MCF 10A (cell line): ENCODE results near the gene GHRH. TPM values are rescaled to one million over a fixed set of nuclear protein-coding genes. Genes with fewer than 3 reads are reported as not detected.

ENCODE experiments used
- BruUV-seq: library from RNA; stranded (reverse); fragments of 400-500 nt; replicated peaks from 2 replicates; lab custom pipeline; 2021; lab: Mats Ljungman, UMichigan
- CTCF ChIA-PET: fragments of 300-600 bp; sonication (Branson Sonifier 250); formaldehyde crosslinking; extraction: SDS; loops from one replicate; lab custom pipeline; 2021; ENCODE audit warnings: antibody characterized with exemption, inconsistent platforms; lab: Yijun Ruan, JAX
- POLR2A ChIA-PET: fragments of 300-600, 350-650 bp; sonication (Branson Sonifier 250); formaldehyde crosslinking; extraction: SDS; loops from one replicate; lab custom pipeline; 2020; ENCODE audit warnings: antibody characterized with exemption, inconsistent platforms; lab: Yijun Ruan, JAX
- DNase-seq: peaks from one replicate; pipeline ENCODE4 v3.0.0-alpha.2; 2018; ENCODE audit not compliant: unreplicated experiment
- H3K27ac Mint-ChIP-seq: one replicate; pipeline ENCODE4 v1.8.0; 2022; ENCODE audit warnings: mild to moderate bottlenecking, low read depth, mixed read lengths; ENCODE audit not compliant: unreplicated experiment
- H3K27me3 Mint-ChIP-seq: one replicate; pipeline ENCODE4 v1.8.0; 2022; ENCODE audit warnings: mixed read lengths; ENCODE audit not compliant: insufficient read depth, unreplicated experiment
- H3K36me3 Mint-ChIP-seq: one replicate; pipeline ENCODE4 v1.8.0; 2022; ENCODE audit warnings: mild to moderate bottlenecking, moderate library complexity, mixed read lengths; ENCODE audit not compliant: insufficient read depth, unreplicated experiment
- H3K4me1 Mint-ChIP-seq: one replicate; pipeline ENCODE4 v1.8.0; 2022; ENCODE audit warnings: mixed read lengths; ENCODE audit not compliant: insufficient read depth, unreplicated experiment
- H3K4me3 Mint-ChIP-seq: one replicate; pipeline ENCODE4 v1.8.0; 2022; ENCODE audit warnings: mild to moderate bottlenecking, moderate library complexity, mixed read lengths; ENCODE audit not compliant: unreplicated experiment
- H3K9me3 Mint-ChIP-seq: one replicate; pipeline ENCODE4 v1.8.0; 2022; ENCODE audit warnings: mixed read lengths; ENCODE audit not compliant: unreplicated experiment
- intact Hi-C: fragments of 100-400 bp; cut with micrococcal nuclease; formaldehyde crosslinking; loops from 2 replicates; pipeline ENCODE4 v1.14.1; 2022
- total RNA-seq: library from RNA; stranded (reverse); gene quantifications from 2 replicates; pipeline ENCODE4 v1.2.3, GENCODE V29; 2022
- TF ChIP-seq, protein P1 (sequence below): fragments of 200-600 bp; IDR thresholded peaks from one replicate; pipeline ENCODE4 v1.8.0; 2022; ENCODE audit warnings: antibody characterized with exemption, mild to moderate bottlenecking; ENCODE audit not compliant: unreplicated experiment

The GHRH gene
- total RNA-seq, 1 experiment from 2014 or later, result not detected

DNA sequence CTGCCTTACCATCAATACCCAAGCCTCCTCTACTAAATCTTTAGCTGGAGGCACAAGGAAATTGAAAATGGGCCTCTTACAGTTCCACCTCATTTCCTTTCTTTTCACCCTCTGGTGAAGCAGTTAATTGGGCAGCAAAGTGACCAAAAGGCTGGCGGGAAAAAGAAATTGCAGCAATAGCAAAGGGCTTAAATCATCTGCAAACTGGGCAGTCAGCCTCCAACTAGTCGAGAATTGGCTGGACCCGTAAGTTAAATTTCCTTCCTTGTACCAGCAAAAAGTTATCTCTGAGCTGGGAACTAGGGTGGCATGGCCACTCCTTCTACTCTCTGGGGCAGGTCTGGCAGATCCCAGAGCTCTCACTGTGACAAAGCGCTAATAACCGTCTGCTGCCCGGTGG lies 33.5 kb downstream of the GHRH start:
- TF ChIP-seq, protein P1, sequence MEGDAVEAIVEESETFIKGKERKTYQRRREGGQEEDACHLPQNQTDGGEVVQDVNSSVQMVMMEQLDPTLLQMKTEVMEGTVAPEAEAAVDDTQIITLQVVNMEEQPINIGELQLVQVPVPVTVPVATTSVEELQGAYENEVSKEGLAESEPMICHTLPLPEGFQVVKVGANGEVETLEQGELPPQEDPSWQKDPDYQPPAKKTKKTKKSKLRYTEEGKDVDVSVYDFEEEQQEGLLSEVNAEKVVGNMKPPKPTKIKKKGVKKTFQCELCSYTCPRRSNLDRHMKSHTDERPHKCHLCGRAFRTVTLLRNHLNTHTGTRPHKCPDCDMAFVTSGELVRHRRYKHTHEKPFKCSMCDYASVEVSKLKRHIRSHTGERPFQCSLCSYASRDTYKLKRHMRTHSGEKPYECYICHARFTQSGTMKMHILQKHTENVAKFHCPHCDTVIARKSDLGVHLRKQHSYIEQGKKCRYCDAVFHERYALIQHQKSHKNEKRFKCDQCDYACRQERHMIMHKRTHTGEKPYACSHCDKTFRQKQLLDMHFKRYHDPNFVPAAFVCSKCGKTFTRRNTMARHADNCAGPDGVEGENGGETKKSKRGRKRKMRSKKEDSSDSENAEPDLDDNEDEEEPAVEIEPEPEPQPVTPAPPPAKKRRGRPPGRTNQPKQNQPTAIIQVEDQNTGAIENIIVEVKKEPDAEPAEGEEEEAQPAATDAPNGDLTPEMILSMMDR, result no peak
- Mint-ChIP-seq H3K9me3 (no peaks in the 10 kb centered on the region), H3K4me1 (no peaks in the 10 kb centered on the region), H3K4me3 (no peak overlapping the region), H3K27ac (no peak overlapping the region), H3K27me3 (no peaks in the 10 kb centered on the region), H3K36me3 (peaks cover 84% of the 10 kb centered on the region)
- intact Hi-C loops, result no loop called here
- no TSS peak for BruUV-seq
- ChIA-PET POLR2A (no interaction called here), CTCF (interaction anchor here (1.4 to 1.5 kb wide), 2 partner anchors 36 to 307 kb away, joined by 4 read pairs; no protein-coding TSS in a partner anchor)
- DNase-seq, result no peak

DNA sequence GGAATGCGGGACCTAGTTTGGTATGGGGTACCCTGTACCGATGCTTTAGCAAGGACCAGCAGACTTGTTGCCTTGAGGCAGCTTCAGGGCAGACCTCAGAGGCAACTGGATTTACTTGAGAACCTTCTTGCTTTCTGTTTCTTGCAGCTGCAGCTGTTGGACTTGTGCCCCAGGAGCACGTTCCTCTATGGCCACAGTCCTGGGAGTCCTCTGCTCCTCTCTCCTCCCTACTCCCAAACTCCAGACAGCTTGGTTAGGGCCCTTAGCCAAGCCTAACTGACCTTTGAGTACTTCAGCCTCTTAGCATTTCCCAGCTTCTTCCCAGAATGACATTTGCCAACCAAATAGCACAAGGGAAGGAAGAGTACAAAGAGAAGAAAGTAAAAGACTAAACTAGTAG lies 34.7 kb downstream of the GHRH start:
- Mint-ChIP-seq H3K27me3 (no peaks in the 10 kb centered on the region), H3K36me3 (peaks cover 72% of the 10 kb centered on the region), H3K27ac (no peak overlapping the region), H3K4me3 (no peak overlapping the region), H3K4me1 (no peaks in the 10 kb centered on the region), H3K9me3 (no peaks in the 10 kb centered on the region)
- intact Hi-C loops, result no loop called here
- no TSS peak for BruUV-seq
- no peak for DNase-seq
- ChIA-PET POLR2A (no interaction called here), CTCF (interaction anchor here (0.6 to 0.7 kb wide), 2 partner anchors 690 to 1431 kb away, joined by 3 to 4 read pairs; no protein-coding TSS in a partner anchor)
- TF ChIP-seq, protein P1, result no peak

DNA sequence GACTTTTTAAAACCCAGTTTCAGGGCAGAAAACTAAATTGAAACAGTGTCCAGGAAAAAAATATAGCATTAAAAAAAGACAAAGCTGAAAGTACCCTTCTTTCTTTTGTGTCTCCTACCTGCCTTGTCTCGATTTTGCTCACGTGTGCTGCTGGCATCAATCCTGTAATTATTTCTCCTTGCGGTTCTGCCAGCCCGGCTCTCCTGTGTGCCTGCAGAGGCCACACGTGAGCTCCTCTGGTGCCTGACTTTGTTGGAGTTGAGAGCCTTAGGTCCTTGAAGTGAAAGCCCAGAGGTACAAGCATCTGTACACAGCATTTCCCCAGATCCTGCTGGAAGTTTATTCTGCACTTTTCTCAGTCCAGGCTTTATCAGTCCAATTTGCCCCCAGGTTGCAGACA lies 36.5 kb downstream of the GHRH start:
- intact Hi-C loops, result no loop called here
- no TSS peak for BruUV-seq
- no peak for DNase-seq
- Mint-ChIP-seq H3K36me3 (peaks cover 55% of the 10 kb centered on the region), H3K27me3 (no peaks in the 10 kb centered on the region), H3K4me1 (no peaks in the 10 kb centered on the region), H3K27ac (no peak overlapping the region), H3K4me3 (no peak overlapping the region), H3K9me3 (no peaks in the 10 kb centered on the region)
- ChIA-PET POLR2A (interaction anchor here (0.7 kb wide), 1 partner anchor 584 kb away, joined by 3 read pairs; no protein-coding TSS in a partner anchor), CTCF (interaction anchor here (0.5 to 2.7 kb wide), 8 partner anchors 15 to 309 kb away, joined by 3 to 11 read pairs (median 4); no protein-coding TSS in a partner anchor)
- TF ChIP-seq, protein P1, result no peak

DNA sequence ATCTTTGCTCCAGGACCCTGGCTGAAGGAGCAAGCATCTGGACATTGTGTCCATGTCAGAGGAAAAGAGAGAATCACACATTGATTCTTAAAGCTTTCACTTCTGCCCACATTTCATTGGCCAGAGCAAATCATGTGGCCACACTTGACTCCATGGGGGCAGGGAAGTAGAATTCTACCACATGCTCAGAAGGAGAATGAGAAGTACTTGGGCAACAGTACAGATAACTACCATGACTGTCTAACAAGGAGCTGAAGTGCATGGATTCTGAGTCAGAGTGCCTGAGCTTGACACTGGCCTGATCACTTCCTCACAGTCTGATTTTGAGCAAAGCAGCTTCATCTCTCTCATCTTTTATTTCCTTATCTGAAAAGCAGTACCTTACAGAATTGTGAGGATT lies 38.6 kb downstream of the GHRH start:
- intact Hi-C loops, result no loop called here
- DNase-seq, result peak; percentile 46
- no peaks in the 10 kb centered on the region for H3K9me3 Mint-ChIP-seq
- CTCF ChIA-PET, result interaction anchor here (0.7 to 2.4 kb wide), 9 partner anchors 10 to 385 kb away, joined by 3 to 12 read pairs (median 4); no protein-coding TSS in a partner anchor
- H3K4me1 Mint-ChIP-seq, result no peaks in the 10 kb centered on the region
- TF ChIP-seq, protein P1, result no peak
- POLR2A ChIA-PET, result interaction anchor here (1.0 kb wide), 2 partner anchors 9 to 20 kb away, joined by 3 to 5 read pairs; no protein-coding TSS in a partner anchor
- no peak overlapping the region for H3K4me3 Mint-ChIP-seq
- H3K36me3 Mint-ChIP-seq, result peaks cover 55% of the 10 kb centered on the region
- H3K27ac Mint-ChIP-seq, result no peak overlapping the region
- no peaks in the 10 kb centered on the region for H3K27me3 Mint-ChIP-seq
- no TSS peak for BruUV-seq
